ENCODE measurements around the gene ITGB7. TPM values are rescaled to one million over a fixed set of nuclear protein-coding genes. Genes with fewer than 3 reads are reported as not detected.

Gene ITGB7
- total RNA-seq, 1 experiment from 2014 or later = 1.1 TPM

- TF ChIP-seq, protein P1, sequence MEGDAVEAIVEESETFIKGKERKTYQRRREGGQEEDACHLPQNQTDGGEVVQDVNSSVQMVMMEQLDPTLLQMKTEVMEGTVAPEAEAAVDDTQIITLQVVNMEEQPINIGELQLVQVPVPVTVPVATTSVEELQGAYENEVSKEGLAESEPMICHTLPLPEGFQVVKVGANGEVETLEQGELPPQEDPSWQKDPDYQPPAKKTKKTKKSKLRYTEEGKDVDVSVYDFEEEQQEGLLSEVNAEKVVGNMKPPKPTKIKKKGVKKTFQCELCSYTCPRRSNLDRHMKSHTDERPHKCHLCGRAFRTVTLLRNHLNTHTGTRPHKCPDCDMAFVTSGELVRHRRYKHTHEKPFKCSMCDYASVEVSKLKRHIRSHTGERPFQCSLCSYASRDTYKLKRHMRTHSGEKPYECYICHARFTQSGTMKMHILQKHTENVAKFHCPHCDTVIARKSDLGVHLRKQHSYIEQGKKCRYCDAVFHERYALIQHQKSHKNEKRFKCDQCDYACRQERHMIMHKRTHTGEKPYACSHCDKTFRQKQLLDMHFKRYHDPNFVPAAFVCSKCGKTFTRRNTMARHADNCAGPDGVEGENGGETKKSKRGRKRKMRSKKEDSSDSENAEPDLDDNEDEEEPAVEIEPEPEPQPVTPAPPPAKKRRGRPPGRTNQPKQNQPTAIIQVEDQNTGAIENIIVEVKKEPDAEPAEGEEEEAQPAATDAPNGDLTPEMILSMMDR (IDR thresholded peaks at IDR 0.05; ENCODE audit: insufficient read depth in 1 of 2, low read depth in 1 of 2, low read length in 1 of 2, severe bottlenecking in 1 of 2, unreplicated experiment in 1 of 2) = no peak
- H3K27me3 Mint-ChIP-seq (ENCODE audit: insufficient read depth, unreplicated experiment) = no peaks in the 10 kb centered on the region
- no peaks in the 10 kb centered on the region for H3K36me3 ChIP-seq (ENCODE audit: control insufficient read depth, insufficient read depth, low read length)
- intact Hi-C loops (cut with micrococcal nuclease; ENCODE audit: unreplicated experiment) = no loop called here
- no peak overlapping the region for H3K4me3 Mint-ChIP-seq (ENCODE audit: unreplicated experiment)
- H3K9me3 Mint-ChIP-seq (ENCODE audit: unreplicated experiment) = no peaks in the 10 kb centered on the region
- no peaks in the 10 kb centered on the region for H3K4me1 ChIP-seq
- no peak for DNase-seq
- H3K4me3 ChIP-seq (ENCODE audit: low read depth, low read length) = no peak overlapping the region
- no peaks in the 10 kb centered on the region for H3K36me3 Mint-ChIP-seq (ENCODE audit: insufficient read depth, unreplicated experiment)
- no peaks in the 10 kb centered on the region for H3K9me3 ChIP-seq
- BruUV-seq (replicated peaks) = no TSS peak
- CTCF ChIA-PET = interaction anchor here (1.0 kb wide), 1 partner anchor 10 kb away, joined by 3 read pairs; no protein-coding TSS in a partner anchor
- no peaks in the 10 kb centered on the region for H3K27me3 ChIP-seq (replicated peaks; ENCODE audit: control insufficient read depth, insufficient read depth, low read length)
- POLR2A ChIA-PET = no interaction called here
- no peaks in the 10 kb centered on the region for H3K4me1 Mint-ChIP-seq (ENCODE audit: low read depth, unreplicated experiment)
- no peak overlapping the region for H3K27ac Mint-ChIP-seq (ENCODE audit: unreplicated experiment)
These were observed 5.4 kb downstream of the ITGB7 start for GRCh38 chr12:53201639-53202038.

DNA sequence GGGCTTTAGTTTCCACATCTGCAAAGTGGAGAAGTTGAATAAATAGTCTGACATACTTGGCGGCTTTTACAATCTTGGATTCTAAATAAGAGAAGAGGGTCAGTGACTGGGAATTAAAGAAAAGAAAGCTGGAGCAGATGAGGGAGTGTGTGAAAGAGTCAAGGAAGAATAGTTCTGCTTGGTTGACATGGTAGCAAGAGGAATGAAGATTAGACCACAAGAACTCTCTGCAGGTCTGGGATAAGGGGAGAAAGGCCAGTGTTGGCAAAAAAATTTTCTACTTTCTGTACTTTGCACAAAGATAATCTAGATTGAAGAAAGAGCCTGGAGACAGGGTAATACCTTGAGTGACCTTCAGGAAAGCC lies 5.9 kb downstream of the ITGB7 start:
- TF ChIP-seq, protein P1 (IDR thresholded peaks at IDR 0.05; ENCODE audit: insufficient read depth in 1 of 2, low read depth in 1 of 2, low read length in 1 of 2, severe bottlenecking in 1 of 2, unreplicated experiment in 1 of 2) = no peak
- Mint-ChIP-seq H3K4me1 (ENCODE audit: low read depth, unreplicated experiment) (no peaks in the 10 kb centered on the region), H3K36me3 (ENCODE audit: insufficient read depth, unreplicated experiment) (no peaks in the 10 kb centered on the region), H3K4me3 (ENCODE audit: unreplicated experiment) (no peak overlapping the region), H3K9me3 (ENCODE audit: unreplicated experiment) (no peaks in the 10 kb centered on the region), H3K27me3 (ENCODE audit: insufficient read depth, unreplicated experiment) (no peaks in the 10 kb centered on the region), H3K27ac (ENCODE audit: unreplicated experiment) (no peak overlapping the region)
- ChIA-PET CTCF (no interaction called here), POLR2A (no interaction called here)
- intact Hi-C loops (cut with micrococcal nuclease; ENCODE audit: unreplicated experiment) = no loop called here
- no peaks in the 10 kb centered on the region for H3K27me3 ChIP-seq (replicated peaks; ENCODE audit: control insufficient read depth, insufficient read depth, low read length)
- H3K4me1 ChIP-seq = no peaks in the 10 kb centered on the region
- H3K4me3 ChIP-seq (ENCODE audit: low read depth, low read length) = no peak overlapping the region
- H3K36me3 ChIP-seq (ENCODE audit: control insufficient read depth, insufficient read depth, low read length) = no peaks in the 10 kb centered on the region
- no peak for DNase-seq
- no TSS peak for BruUV-seq (replicated peaks)
- no peaks in the 10 kb centered on the region for H3K9me3 ChIP-seq

DNA sequence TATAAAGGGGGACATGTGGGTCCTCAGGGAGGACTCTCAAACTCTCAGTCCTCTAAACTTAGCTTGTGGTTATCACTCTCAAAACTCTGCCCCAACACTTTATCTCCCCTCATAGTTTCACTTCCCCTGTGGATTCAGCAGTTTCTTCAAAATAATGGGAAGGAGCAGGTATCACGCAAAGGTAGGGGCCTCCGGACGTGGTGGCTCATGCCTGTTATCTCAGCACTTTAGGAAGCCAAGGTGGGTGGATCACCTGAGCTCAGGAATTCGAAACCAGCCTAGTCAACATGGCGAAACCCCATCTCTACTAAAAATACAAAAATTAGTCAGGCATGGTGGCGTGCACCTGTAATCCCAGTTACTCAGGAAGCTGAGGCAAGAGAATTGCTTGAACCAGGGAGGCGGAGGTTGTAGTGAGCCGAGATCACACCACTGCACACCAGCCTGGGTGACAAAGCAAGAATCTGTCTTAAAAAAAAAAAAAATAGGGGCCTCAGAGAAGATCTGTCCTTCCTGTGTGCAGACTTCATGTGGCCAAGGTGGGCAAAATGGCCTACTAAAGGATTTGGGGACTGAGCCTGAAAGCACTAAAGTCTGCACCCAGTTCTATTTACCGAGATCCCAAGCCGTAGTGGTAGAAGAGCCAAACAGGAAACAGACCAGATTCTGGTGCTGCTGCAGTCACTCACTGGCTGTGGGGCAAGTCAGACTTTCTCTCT lies 6.4 kb downstream of the ITGB7 start:
- no peaks in the 10 kb centered on the region for H3K9me3 Mint-ChIP-seq (ENCODE audit: unreplicated experiment)
- no peaks in the 10 kb centered on the region for H3K27me3 ChIP-seq (replicated peaks; ENCODE audit: control insufficient read depth, insufficient read depth, low read length)
- no peaks in the 10 kb centered on the region for H3K36me3 Mint-ChIP-seq (ENCODE audit: insufficient read depth, unreplicated experiment)
- H3K9me3 ChIP-seq = no peaks in the 10 kb centered on the region
- DNase-seq = no peak
- no TSS peak for BruUV-seq (replicated peaks)
- H3K4me3 ChIP-seq (ENCODE audit: low read depth, low read length) = no peak overlapping the region
- H3K36me3 ChIP-seq (ENCODE audit: control insufficient read depth, insufficient read depth, low read length) = no peaks in the 10 kb centered on the region
- no peaks in the 10 kb centered on the region for H3K27me3 Mint-ChIP-seq (ENCODE audit: insufficient read depth, unreplicated experiment)
- no peaks in the 10 kb centered on the region for H3K4me1 Mint-ChIP-seq (ENCODE audit: low read depth, unreplicated experiment)
- TF ChIP-seq, protein P1 (IDR thresholded peaks at IDR 0.05; ENCODE audit: insufficient read depth in 1 of 2, low read depth in 1 of 2, low read length in 1 of 2, severe bottlenecking in 1 of 2, unreplicated experiment in 1 of 2) = no peak
- no peak overlapping the region for H3K27ac Mint-ChIP-seq (ENCODE audit: unreplicated experiment)
- ChIA-PET CTCF (no interaction called here), POLR2A (no interaction called here)
- H3K4me3 Mint-ChIP-seq (ENCODE audit: unreplicated experiment) = no peak overlapping the region
- intact Hi-C loops (cut with micrococcal nuclease; ENCODE audit: unreplicated experiment) = no loop called here
- no peaks in the 10 kb centered on the region for H3K4me1 ChIP-seq

All from Caco-2 (cell line).